HS-27A (cell line): ENCODE results near the gene THSD7B.

Experiments
- DNase-seq: peaks from one replicate; pipeline ENCODE4 v3.0.0-alpha.2; 2012; ENCODE audit warnings: low read depth, missing footprints

Gene THSD7B

DNA sequence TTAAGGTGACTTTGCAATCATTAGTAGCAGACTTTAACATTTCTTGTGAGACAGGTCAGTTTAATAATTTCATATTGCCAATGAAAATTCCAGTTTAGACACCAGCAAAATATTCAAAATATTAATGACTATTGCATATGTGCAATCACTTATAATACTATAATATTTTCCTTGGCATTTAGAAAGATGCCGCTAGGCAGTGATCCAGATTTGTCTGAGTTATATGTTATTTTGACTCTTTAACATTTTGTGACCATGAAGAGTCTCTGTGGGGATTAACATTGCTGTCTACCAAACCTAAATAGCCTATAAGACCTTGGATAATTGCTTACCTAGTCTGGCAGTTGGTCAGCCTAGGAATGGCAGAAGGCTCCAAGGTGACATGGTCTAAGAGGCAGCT is 389.6 kb downstream of the THSD7B start:
- no peak for DNase-seq

GRCh38 chr2:137155356-137156104 is 390.2 kb downstream of the THSD7B start:
- peak; percentile 89 for DNase-seq

GRCh38 chr2:137156221-137156844 is 391.0 kb downstream of the THSD7B start:
- no peak for DNase-seq

GRCh38 chr2:137157851-137158250 is 392.5 kb downstream of the THSD7B start:
- no peak for DNase-seq

DNA sequence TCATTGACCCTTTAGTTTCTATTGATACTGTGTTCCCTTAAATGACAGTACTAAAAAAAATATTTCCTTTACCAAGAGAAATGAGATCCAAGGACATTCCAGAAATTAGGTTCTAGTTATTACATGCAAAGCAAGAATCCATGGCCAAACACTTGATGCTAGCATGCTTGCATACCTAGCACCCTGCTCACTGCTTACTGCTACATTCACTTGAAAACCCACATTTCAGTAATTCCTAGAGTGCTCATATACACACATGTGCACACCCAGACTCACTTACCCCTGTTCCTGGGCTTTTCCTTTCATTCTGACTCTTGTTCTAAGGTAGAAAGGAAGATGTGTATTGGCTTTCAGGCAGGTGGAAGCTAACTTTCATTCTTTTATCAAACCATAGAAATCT is 395.9 kb downstream of the THSD7B start:
- no peak for DNase-seq

GRCh38 chr2:137165968-137166367 is 400.6 kb downstream of the THSD7B start:
- no peak for DNase-seq

DNA sequence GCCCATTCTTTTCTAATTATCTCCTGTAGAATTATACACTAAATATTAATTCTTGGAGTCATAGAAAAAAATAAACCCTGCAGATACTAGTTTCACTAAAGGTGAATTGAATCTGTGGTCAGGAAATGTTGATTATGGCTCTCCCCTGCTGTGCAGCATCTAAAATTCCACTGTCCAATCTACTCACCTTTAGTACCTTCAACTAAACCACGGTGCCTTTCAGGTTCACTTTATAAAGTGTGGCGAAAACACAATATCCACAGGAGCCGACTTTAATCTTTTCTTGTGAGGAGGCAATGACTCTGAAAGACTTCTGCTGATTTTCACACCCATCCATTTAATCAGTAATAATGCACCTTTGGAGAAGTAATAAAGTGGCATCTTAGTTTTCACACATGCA is 402.3 kb downstream of the THSD7B start:
- no peak for DNase-seq

GRCh38 chr2:137168552-137168951 is 403.2 kb downstream of the THSD7B start:
- DNase-seq: no peak

GRCh38 chr2:137172162-137172561 is 406.8 kb downstream of the THSD7B start:
- peak; percentile 72 for DNase-seq

GRCh38 chr2:137173463-137173862 is 408.1 kb downstream of the THSD7B start:
- DNase-seq: peak; percentile 74

- no peak for DNase-seq
These were observed 409.9 kb downstream of the THSD7B start for GRCh38 chr2:137175246-137175645.

- no peak for DNase-seq
These were observed 413.6 kb downstream of the THSD7B start for GRCh38 chr2:137178951-137179377.

- DNase-seq: no peak
These were observed 414.2 kb downstream of the THSD7B start for GRCh38 chr2:137179542-137179941.

- no peak for DNase-seq
These were observed 414.7 kb downstream of the THSD7B start for GRCh38 chr2:137180012-137180411.

DNA sequence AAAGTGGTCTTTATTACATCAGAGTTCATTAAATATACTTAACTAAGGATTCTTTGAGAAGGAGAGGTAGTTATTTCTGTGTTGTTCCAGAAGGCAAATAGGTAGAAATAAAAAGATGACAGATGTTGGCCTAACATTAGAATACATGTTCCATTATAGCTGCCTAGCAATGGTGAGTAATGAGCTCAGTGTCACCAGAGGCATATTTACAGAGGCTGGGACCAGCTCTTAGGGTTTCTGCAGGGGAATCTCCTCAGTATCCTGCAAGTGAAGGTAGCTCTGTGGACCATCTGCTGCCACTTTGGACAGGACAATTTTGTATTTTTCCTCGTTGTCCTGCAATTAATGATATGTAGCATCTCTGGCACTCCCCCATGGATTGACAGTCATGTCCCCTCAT is 416.0 kb downstream of the THSD7B start:
- no peak for DNase-seq

DNA sequence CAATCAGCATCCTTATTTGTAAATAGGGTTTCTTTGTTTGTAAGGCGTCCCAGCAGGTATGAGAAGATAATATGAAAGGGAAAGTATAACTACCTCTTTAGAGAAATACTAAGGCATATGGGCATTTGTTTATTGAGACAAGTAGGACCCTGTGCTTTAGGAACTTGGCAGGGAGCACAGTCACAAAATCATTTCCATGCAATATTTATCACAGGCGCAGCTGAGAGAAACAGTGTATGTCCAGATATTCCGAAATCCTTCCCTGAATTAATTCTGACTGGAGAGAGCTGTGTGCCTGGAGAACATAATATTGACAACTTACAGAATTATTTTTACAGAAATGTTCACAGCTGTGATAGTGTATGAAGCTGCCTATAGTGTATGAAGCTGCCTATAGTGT is 416.7 kb downstream of the THSD7B start:
- no peak for DNase-seq

- DNase-seq: no peak
These were observed 418.0 kb downstream of the THSD7B start for GRCh38 chr2:137183206-137183898.

DNA sequence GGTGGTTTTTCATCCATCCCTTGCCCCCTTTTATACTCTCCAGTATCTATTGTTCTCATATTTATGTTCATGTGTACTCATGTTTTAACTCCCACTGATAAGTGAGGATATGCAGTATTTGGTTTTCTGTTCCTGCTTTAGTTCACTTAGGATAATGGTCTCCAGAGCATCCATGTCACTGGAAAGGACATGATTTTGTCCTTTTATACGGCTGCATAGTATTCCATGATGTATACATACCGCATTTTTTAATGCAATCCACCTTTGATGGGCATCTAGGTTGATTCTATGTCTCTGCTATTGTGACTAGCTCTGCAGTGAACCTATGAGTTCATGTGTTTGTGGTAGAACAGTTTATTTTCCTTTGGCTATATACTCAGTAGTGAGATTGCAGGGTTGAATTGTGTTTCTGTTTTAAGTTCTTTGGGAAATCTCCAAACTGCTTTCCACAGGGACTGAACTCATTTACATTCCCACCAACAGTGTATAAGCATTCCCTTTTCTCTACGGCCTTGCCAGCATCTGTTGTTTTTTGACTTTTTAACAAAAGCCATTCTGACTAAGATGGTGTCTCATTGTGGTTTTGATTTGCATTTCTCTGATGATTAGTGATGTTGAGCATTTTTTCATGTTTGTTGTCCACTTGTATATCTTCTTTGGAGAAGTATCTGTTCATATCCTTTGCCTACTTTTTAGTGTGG is 420.2 kb downstream of the THSD7B start:
- no peak for DNase-seq

- no peak for DNase-seq
These were observed 421.9 kb downstream of the THSD7B start for GRCh38 chr2:137187216-137187615.

DNA sequence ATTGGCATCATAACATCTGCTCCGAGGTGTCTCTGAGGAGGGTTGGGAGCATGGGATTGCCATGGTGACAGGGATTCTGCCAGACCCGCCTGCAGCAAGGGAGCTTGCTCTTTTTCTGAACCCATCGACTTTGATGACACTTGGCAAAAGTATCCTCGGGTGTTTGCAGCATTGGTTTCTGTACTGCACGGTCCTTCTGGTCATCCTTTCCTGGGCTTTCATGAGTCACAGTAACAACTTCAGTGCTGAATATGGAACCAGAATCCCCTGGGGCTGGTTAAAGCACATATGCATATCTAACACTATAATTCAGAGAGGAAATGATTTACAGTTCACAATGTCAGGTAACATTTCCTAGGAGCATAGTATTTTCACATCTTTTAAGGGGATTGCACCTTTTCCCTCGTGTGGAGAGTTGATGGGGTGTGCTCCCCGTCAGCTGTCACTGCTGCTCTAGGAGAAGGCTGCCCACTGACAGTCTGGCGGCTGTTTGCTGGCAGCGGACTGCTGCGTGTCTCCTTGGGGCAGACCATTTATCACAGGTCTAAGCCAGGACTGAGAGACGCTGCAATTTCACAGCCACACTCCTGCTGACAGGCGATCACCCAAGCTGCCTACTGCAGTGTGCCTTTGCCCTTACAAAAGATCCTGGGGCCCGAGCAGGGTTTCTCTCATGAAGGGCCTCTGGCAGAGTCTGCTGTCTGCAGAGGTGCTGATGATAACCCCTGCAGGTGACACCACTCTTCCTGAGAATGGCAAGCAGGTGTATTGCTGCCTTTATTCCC is 425.3 kb downstream of the THSD7B start:
- no peak for DNase-seq
